ENCODE data around the gene PTGR3. TPM values are rescaled to one million over a fixed set of nuclear protein-coding genes. Genes with fewer than 3 reads are reported as not detected.
A peak's percentile ranks its signal among the peaks of the same experiment; 100 is the strongest.

PTGR3 gene
- total RNA-seq, 1 experiment from 2014 or later: 6.9 TPM

GRCh38 chr18:75205514-75206132 is 3.3 kb downstream of the PTGR3 start:
- intact Hi-C loops (cut with micrococcal nuclease; ENCODE audit: unreplicated experiment): loop anchor here (5.0 kb wide), 1 partner anchor 208 kb away; no protein-coding TSS in a partner anchor
- DNase-seq (ENCODE audit: low spot score): no peak
- no peak for TF ChIP-seq CTCF (conservative IDR thresholded peaks at IDR 0.05; ENCODE audit: low read depth, low read length)
- TF ChIP-seq EZH2 (IDR thresholded peaks at IDR 0.05; ENCODE audit: borderline replicate concordance, low read depth, low read length, poor library complexity, severe bottlenecking): no peak
- no peak overlapping the region for H3K4me3 ChIP-seq (ENCODE audit: low read depth, low read length, poor library complexity, severe bottlenecking)
- no peaks in the 10 kb centered on the region for H3K36me3 ChIP-seq (ENCODE audit: insufficient read depth, low read length, poor library complexity, severe bottlenecking)
- H3K27ac ChIP-seq (ENCODE audit: low read depth, low read length, poor library complexity, severe bottlenecking): no peak overlapping the region
- peaks cover 19% of the 10 kb centered on the region for H3K4me1 ChIP-seq (ENCODE audit: insufficient read depth, low read length, poor library complexity, severe bottlenecking)
- ChIA-PET POLR2A (ENCODE audit: low non-redundant PET) (no interaction called here), CTCF (no interaction called here)
- H3K9me3 ChIP-seq (ENCODE audit: low read depth, low read length, poor library complexity, severe bottlenecking): no peaks in the 10 kb centered on the region
- BruUV-seq (replicated peaks): no TSS peak
- peaks cover 54% of the 10 kb centered on the region for H3K27me3 ChIP-seq (replicated peaks; ENCODE audit: insufficient read depth, low read depth, low read length, poor library complexity)

- TF ChIP-seq EZH2 (IDR thresholded peaks at IDR 0.05; ENCODE audit: borderline replicate concordance, low read depth, low read length, poor library complexity, severe bottlenecking) (peak; percentile 60), CTCF (conservative IDR thresholded peaks at IDR 0.05; ENCODE audit: low read depth, low read length) (no peak)
- Histone ChIP-seq H3K27ac (ENCODE audit: low read depth, low read length, poor library complexity, severe bottlenecking) (no peak overlapping the region), H3K4me1 (ENCODE audit: insufficient read depth, low read length, poor library complexity, severe bottlenecking) (peaks cover 13% of the 10 kb centered on the region), H3K36me3 (ENCODE audit: insufficient read depth, low read length, poor library complexity, severe bottlenecking) (no peaks in the 10 kb centered on the region), H3K27me3 (replicated peaks; ENCODE audit: insufficient read depth, low read depth, low read length, poor library complexity) (peaks cover 54% of the 10 kb centered on the region), H3K4me3 (ENCODE audit: low read depth, low read length, poor library complexity, severe bottlenecking) (no peak overlapping the region), H3K9me3 (ENCODE audit: low read depth, low read length, poor library complexity, severe bottlenecking) (no peaks in the 10 kb centered on the region)
- ChIA-PET POLR2A (ENCODE audit: low non-redundant PET) (no interaction called here), CTCF (no interaction called here)
- BruUV-seq (replicated peaks): no TSS peak
- no peak for DNase-seq (ENCODE audit: low spot score)
- intact Hi-C loops (cut with micrococcal nuclease; ENCODE audit: unreplicated experiment): loop anchor here (5.0 kb wide), 1 partner anchor 208 kb away; no protein-coding TSS in a partner anchor
Measured at GRCh38 chr18:75204732-75205513, 4.0 kb downstream of the PTGR3 start.

- POLR2A ChIA-PET (ENCODE audit: low non-redundant PET): no interaction called here
- TF ChIP-seq CTCF (conservative IDR thresholded peaks at IDR 0.05; ENCODE audit: low read depth, low read length) (no peak), EZH2 (IDR thresholded peaks at IDR 0.05; ENCODE audit: borderline replicate concordance, low read depth, low read length, poor library complexity, severe bottlenecking) (peak; percentile 32)
- H3K27ac ChIP-seq (ENCODE audit: low read depth, low read length, poor library complexity, severe bottlenecking): no peak overlapping the region
- H3K4me3 ChIP-seq (ENCODE audit: low read depth, low read length, poor library complexity, severe bottlenecking): no peak overlapping the region
- no TSS peak for BruUV-seq (replicated peaks)
- peaks cover 12% of the 10 kb centered on the region for H3K4me1 ChIP-seq (ENCODE audit: insufficient read depth, low read length, poor library complexity, severe bottlenecking)
- peaks cover 54% of the 10 kb centered on the region for H3K27me3 ChIP-seq (replicated peaks; ENCODE audit: insufficient read depth, low read depth, low read length, poor library complexity)
- H3K36me3 ChIP-seq (ENCODE audit: insufficient read depth, low read length, poor library complexity, severe bottlenecking): no peaks in the 10 kb centered on the region
- intact Hi-C loops (cut with micrococcal nuclease; ENCODE audit: unreplicated experiment): no loop called here
- CTCF ChIA-PET: no interaction called here
- no peaks in the 10 kb centered on the region for H3K9me3 ChIP-seq (ENCODE audit: low read depth, low read length, poor library complexity, severe bottlenecking)
- DNase-seq (ENCODE audit: low spot score): no peak
Measured at GRCh38 chr18:75204269-75204731, 4.6 kb downstream of the PTGR3 start.

Data from A673 (cell line).